HG03108 (cell line): ENCODE results near the gene SMOC1.

Source experiments
- ATAC-seq: cut with Tn5 transposase; IDR thresholded peaks from one replicate; pipeline ENCODE4 v1.9.1; 2021; ENCODE audit warnings: moderate library complexity; ENCODE audit not compliant: unreplicated experiment

SMOC1 gene

DNA sequence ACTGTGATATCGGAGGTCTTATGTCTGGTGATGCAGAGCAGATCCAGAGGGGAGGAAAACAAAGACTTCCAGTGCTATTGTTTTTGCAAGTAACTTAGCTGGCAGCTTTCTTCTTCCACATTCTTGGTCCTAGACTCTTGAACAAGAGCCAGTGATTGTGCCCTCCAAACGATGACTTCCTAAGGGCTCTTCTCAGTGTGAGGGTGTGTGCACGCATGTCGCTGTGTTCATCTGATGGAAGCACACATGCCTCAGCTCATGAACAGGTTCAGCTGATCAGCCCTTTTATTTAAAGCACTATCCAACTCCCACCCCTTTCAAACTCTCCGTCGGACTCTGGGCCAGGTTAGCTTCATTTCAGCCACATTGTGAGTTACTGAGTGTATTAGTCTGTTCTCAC lies 59.5 kb downstream of the SMOC1 start:
- ATAC-seq: no peak

DNA sequence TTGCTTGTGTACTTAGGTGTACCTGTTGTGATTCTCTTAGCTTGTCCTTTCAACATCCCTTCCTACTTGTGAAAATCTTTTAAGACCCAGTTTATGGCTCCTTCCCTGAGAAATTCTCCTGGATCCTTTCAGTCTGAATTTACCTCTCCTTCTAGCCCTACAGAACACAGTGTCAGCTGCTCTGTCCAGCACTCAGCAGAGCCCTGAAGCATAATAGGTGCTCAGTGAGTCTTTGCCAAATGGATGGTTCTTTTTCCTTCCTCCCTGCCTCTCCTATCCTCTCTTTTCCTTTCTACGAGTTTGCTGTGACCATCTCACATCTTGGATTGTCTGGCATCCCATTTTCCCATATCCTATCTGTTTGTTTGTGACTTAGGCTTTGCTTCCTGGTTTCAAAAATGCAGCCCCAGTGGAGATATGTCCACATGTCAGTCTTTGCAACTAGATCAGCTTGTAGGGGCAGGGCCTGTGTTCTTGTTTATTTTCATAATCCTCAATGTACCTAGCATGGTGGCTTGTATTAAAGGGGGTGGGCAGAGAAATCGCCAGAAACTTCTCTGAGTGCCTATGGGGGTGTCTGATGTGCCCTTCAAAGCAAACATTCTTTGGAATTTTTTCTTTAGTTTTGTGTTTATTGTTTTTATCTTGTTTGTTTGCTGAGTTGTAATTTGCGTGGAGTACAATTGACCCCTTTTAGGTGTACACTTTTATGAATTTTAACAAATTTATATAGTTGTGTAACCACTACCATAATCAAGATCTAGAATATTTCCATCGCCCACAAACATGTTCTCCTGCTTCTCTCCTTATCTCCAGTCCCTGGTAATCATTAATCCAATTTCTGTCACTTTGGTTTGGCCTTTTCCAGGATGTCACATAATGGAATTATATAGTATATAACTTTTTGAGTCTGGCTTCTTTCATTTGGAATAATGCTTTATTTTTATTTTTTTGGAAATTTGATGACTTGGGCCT lies 62.8 kb downstream of the SMOC1 start:
- no peak for ATAC-seq

DNA sequence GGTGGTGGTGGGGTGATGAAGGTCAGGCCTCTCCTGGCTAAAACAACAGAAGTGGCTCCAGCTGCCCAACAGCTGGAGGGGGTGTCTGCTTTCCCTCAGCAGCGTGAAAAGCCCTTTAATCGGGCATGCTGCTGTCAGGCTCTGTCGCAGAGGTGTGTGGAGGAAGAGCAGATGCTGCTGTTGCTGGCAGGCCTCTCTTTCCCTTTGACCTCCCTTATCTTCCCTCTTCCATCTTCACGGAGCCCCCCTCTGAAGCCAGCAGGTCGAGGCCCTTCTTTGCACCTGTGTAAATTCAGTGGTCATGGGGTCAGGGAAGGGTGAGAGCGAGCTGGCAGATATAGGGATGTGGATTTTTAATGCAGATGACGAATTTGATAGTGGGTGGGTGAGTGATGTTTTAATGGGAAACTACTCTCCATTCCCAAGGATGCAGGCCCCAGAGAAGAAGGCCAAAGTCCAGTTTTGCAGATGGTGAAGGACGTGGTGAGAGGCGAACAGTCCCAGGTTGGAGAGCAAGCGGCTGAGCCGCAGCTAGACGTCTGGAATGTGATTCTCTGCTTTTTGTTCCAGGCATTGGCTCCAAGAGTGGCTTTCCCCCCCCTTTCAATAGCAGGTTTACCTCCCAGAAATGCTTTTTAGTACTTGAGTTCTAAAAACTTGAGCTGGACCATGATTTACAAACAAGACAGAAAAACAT lies 64.0 kb downstream of the SMOC1 start:
- ATAC-seq: no peak

DNA sequence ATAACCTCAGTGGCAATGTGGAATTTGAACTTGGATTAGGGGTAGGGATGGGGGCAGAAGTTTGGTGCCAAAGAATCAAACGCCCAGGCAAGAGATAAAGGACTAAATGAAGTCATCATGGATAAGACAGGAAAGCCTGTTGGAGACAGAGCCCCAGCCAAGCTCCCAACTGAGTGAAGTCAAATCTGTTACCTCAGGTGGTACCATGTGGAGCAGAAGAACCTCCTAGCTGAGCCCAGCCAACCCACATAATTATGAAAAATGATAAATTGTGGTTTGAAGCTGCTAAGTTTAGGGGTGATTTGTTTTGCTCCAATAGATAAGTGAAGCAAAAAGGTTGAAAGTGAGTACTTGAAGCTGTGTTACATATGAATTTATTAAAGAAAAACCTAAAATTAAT lies 66.1 kb downstream of the SMOC1 start:
- ATAC-seq: no peak

DNA sequence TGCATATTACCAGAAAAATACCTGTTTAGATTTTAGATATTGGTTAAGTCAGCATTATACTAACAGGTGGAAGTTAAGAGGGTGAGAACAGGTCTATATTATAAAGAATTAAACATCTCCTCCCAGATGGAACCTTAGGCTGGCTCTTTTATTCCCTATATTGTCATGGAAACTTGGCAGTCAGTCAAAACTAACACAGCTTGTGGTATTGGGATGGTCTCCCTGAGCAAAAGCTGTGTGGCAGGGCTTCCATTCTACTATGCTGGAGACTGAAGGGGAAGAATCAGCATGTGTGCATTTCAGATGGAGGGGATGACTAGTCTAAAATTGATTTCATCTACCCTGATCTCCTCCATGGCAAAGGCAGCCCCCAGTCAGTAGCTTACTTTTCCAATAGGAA lies 66.7 kb downstream of the SMOC1 start:
- no peak for ATAC-seq

DNA sequence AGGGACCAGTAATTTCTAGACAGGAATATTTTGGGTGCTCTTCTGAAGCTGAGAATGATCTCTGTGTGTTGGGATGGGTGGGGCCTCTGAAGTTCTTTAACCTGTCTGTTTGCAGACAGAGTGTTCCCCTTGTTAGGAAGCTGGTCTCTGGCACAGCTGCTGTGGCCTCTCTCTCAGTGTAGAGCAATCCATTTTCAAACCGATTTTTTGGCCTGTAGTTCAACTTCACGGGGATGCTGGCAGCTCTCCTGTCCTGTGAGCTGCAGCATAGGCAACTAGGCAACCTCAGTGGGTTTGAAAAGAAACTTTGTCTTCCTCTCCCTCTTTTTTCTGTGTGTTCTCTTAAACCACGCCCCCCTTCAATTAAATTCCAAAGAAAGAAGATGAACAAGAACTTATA lies 69.1 kb downstream of the SMOC1 start:
- no peak for ATAC-seq

DNA sequence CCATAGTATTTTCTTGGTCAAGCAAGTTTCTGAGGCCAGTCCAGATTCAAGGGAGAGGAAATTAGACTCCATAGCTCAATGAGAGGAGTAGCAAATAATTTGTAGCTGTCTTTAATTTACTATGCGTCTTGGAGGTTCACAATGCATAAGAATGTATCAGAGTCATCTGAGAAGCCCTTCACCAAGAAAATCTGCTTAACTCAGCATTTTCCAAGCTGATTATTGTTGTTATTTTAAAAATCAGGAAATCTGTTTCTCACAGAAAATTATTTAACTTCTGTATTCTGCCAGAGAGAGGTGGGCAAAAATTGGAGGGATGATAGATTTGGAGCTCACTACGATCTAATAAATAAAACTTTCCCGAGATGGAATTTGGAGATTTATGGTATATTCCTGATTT lies 72.0 kb downstream of the SMOC1 start:
- ATAC-seq: no peak

DNA sequence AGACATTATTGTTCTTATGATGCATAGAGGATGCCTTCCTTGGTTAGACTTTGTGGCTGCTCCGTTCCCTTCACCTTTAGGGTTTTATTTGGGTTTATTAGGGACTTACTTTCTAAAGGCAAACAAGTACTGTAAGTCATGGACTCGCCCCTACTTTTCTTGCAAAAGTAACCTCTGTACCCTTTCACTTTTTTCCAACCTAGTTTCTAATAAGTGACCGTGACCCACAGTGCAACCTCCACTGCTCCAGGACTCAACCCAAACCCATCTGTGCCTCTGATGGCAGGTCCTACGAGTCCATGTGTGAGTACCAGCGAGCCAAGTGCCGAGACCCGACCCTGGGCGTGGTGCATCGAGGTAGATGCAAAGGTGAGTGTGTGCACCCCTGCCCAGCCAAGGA lies 72.7 kb downstream of the SMOC1 start:
- no peak for ATAC-seq

DNA sequence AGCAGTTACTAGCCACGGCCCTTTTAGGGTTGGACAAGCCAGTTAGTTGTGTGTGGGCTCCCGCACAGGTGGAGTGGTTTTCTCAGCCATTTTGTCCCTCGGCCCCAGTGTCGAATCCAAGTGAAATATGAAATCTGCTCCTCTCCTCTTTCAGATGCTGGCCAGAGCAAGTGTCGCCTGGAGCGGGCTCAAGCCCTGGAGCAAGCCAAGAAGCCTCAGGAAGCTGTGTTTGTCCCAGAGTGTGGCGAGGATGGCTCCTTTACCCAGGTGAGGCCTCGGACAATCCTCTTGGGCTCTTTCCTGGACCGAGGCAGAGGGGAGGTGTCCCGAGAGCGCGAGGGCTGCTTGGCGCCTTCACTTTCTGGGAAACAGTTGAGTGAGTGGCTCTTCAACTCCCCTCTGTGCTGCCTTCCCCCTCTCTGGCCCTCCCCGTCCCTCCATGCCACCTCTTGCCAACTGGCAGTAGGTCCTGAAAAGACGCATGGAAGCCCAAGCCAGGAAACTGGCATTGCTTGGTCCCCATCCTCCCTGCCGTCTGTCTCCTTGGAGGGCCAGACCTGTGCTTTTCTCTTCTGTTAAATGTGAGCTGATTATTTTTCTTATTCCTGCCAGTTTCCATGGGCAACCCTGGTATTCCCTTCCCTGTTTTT lies 74.2 kb downstream of the SMOC1 start:
- ATAC-seq: no peak

DNA sequence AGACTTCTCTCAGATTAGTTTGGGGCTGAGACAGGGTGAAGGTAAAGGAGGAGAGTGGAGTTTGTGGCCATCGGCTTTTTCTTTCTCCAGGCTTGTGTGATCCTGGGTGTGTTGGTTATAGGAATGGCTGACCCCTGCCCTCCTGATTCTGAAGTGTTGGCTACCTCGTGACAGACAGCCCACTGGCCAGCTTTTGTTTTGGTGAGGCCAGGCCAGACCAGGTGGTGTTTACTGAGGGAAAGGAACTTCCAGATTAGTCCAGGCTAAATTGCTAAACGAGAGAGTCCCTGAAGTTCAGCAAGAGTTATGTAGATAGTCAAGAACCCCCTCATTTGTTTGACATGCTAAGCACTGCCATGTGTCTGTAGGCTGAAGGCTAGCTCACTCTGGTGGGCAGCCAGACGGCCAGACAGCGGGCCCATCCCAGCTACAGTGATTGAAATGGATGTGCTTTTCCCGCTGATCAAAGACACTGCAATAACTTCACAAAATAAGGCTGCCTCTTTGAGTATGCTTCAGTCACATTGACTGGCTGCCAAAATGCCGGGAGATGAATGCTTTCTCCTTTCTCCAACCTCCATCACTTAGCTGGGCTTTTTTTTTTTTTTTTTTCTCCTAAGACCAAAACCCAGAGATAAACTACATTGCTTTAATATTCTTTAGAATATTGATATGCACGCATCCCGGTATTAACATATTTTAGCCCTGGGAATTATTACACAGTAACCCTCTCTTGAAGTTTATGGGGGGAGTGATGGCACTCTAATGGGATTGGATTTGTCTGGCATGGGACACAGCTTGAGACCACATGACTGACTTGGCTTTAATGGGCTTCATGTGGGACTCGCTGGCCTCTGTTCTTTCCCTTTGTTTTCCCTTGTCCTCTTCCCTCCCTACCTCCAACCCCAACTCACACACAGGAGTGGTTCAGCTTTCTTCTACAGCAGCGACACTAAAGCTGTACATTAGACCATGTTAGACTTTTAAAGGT lies 76.9 kb downstream of the SMOC1 start:
- no peak for ATAC-seq

DNA sequence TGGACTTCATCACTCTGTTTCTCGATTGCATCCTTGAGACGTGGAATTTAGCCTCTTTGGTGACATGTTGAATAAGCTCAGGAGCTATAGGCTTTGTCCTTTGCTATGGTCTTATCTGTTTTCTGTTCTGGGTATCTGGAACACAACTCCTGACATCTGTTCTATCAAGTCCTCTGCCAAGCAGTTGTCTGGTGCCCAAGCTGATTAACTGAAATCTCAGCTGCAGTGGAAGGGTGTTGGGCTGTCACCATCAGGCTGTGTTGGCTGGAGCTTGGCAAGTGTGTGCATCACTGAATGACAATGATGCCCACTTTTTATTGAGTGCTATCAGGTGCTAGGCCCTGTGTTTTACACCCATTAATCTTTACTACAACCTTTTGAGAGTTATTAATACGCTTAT lies 77.8 kb downstream of the SMOC1 start:
- ATAC-seq: no peak

DNA sequence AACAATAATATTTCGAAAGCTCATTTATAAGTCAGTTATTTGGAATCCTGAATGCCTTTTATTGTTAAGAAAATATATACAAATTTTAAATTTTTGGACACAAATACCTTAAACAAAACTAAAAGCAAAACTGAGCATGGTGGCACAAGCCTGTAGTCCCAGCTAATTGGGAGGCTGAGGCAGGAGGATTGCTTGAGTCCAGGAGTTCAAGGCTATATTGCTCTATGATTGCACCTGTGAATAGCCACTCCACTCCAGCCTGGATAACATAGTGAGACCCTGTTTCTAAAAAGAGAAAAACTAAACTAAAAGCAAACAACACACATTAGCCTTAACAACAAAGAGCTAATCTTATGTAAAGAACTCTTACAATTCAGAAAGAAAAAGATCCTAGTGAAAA lies 78.8 kb downstream of the SMOC1 start:
- ATAC-seq: no peak

DNA sequence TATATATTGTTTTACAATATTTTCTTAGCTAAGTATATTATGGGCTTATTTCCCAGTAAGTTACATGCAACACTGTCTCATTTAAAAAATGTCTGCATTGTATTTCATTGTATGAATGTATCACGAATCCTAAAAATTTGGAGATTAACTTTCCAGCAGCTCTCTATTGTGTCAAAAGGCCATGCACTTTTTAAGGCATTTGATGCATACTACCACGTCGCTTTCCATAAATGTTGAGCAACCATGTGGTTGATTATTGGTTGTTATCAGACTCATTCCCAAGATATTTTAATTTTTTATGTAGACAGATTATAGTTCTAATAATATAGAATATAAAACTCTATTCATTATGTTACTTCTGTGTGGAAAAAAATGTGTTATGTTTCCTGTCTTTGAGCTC lies 79.9 kb downstream of the SMOC1 start:
- no peak for ATAC-seq

DNA sequence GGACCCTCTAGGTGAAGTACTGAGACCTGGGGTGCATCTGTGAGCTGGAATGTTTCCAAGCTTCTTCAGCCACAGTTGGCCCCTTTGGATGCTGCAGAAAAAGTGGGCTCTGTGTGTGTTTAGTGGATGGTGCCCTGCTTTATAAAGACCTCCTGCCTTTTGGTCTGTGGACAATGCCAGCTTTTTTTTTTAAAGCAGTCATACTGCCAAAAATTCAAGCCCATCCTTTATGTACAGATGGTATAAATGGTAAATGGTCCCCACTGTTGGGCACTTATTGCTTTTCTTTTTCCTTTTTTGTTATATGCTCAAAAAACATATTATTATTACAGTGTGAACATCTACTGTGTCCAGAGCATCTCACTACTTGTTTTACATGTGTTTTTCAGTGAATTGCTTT lies 81.1 kb downstream of the SMOC1 start:
- no peak for ATAC-seq

DNA sequence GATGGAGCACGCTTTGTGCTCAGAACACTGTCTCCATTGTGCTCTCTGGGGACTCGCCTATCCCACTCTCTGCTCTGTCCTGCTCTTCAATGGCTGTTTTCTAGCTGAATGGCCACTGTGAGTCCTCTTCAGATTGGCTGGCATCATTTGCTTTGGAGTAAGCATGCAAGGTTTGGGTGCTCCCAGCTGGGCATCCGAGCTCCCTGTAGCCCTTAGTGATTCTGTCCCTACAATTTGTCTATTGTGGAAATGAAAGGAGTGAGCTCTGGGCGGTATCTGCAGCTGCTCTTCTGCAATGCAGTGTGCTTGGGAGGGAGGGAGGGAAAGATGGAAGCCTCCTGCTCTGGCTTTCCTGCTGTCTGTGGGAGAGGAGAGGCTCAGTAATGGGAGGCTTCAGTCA lies 84.8 kb downstream of the SMOC1 start:
- ATAC-seq: no peak

DNA sequence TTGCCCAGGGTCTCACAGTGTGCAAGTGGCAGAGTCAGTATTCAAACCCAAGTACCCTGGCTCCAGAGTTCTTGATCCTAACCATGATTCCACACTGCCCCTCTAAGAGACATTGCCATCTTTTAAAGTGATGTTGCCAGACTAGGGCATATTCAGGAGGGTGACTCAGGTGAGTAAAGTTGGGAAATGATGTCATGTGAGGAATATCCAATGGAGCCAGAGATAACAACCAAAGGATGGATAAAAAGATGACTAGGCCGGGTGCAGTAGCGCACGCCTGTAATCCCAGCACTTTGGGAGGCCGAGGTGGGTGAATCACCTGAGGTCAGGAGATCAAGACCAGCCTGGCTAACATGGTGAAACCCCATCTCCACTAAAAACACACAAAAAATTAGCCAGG lies 85.6 kb downstream of the SMOC1 start:
- no peak for ATAC-seq

DNA sequence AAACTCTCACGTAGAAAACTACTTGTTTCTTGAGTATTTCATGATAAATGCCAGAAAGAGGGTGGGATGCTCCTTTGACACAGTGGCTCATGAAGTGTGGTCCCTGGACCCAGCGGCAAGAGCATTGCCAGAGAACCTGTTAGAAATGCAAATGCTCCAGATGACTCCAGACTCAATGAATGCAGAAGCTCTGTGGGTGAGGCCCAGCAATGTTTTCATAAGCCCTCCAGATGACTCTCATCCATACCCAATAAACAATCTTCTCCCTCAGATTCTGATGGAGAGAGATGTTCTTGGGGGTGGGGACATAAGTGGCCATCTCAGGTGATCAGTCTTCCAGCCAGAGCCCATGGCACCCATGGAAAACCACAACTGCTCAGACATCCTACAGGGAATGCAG lies 88.9 kb downstream of the SMOC1 start:
- ATAC-seq: no peak

DNA sequence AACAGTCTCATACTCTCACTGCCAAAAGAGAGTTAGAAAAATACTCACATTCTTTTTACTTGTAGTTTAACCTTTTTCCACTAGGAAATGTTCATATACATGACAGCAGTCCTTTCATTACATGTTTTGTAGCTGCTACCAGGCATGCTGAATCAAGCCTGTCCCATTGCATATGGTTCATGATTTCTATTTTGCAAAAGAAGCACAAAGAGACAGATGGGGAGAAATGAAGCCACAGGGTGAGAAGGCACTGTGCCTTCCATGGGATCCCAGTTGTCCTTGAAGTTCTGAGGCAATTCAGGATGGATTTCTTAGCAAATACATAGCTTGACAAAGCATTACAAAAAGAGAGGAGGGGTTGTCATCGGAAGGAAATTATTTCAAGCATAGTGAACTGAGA lies 89.5 kb downstream of the SMOC1 start:
- ATAC-seq: no peak

DNA sequence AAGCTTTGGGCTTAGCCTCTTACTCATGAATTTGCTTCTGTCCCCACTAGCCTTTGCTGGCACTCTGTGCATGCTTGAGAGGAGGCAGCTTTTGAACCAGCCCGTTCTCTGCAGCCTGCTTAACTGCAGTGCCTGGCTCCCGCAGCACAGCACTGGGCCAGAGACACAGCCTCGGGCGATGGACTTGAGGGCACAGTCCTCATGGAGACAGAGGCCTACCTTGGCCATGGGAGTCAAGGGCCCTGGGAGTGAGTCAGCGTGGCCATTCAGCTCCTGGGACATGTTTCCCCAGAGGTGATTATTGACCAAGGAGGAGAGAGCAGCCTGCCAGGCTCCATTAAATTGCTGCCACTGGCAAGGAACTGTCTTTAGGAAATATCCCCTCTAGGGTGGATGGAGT lies 93.5 kb downstream of the SMOC1 start:
- ATAC-seq: no peak

DNA sequence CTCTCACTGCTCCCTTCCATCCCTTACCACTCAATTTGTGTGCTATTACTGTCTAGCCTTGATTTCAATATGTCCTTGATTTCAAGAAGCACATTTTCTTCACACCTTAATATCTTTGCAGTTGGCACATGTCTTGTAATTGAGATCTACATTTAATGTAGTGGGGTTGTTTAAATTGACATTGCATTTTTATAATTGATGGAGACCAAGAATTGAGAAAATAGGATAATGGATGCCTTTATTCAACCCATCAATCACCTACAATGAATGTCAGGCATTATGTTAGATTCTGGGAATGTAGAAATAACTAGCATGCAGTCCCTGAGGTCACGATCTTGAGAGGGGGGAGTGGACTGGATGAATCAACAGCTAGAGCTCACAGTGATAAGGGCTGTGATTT lies 94.6 kb downstream of the SMOC1 start:
- ATAC-seq: no peak

DNA sequence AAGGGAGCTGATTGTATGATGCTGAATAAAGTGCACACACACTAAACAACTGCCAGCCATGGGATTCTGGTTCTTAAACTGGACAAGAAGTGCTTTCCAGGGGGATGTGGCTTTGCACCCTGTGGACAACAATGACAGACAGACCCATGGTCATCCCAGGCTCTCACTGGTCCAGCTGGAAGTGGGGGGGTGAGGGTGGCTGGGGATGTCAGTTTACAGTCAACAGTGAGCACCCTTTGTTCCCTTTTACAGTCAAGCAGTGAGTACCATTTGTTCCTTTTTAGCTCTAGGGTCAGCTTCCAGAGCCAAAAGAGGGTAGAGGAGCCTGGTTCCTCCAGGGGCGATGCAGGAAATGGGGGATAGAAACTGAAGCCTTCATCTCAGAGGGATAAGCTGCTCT lies 100.7 kb downstream of the SMOC1 start:
- no peak for ATAC-seq
